ENCODE results near the gene RND2.
"Not testable (repeated sequence)": the region's sequence is repeated elsewhere in the genome, so short reads cannot be mapped to it uniquely, and the experiment has no call there.

Gene RND2

DNA sequence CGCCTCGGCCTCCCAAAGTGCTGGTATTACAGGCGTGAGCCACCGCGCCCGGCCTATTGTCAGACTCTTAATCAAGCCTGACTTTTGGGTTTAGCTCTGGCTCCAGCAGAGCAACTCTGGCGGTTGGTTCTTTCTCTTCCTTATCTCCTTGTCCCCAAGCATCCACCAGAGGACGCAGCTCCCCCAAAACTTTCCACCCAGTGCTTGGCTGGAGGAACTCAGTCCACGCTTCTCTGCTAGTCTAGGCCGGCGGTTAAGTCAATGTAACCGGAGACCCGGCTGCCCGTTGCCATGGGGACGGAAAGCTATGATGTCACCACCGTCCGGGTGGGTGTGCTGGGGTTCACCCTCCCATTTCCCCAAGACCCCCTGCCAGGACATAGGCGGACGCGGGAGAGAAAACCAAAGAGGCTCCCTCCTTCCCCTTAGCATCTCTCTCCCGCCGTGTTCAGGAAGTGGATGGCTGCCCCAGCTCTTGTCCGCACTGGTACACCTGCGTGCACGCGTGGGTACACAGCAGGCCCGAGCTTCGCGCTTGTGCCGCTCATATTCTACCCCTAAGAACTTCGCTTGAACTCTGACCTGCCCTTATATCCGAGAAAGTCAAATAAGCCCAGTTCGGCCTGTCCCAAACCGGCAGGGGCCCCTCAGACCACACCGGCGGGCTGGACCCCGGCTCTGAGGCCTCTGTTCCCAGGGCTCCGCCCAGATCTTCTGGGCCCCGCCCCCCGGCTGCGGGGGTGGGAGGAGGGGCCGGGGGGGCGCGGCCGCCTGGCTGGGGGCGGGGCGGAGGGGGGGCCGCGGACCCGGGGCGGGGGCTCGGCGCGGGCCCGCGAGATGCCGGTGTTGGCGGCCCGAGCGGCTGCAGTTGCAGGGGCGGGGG lies at the start of gene RND2:
TSS of gene RND2 (plus strand) at position 825 of the 883 bp plus-strand sequence. CDS start 117 bp downstream, outside the sequence.
- DNase-seq (ENCODE audit: low spot score), result peak; percentile 95

DNA sequence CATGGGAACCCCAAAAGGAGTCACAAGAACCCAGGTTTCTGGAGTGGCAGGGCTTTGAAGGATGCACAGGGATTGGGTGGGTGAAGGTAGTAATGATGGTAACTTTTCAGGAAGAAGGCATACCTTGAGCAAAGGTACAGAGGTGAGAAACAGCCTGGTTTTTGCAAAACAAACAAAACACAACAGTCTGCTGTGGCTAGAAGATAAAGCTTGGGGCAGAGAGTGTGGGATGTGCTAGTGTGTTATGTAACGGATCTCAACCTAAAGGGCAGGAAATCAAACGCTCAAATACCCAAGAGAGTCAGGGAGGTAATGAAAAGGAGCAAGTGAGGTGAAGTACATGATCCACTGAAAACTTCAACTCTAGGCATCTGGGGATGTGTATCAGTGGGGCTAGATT lies 49.8 kb upstream of the RND2 start:
- DNase-seq (ENCODE audit: low spot score), result no peak

GRCh38 chr17:42975701-42976100 lies 49.3 kb upstream of the RND2 start:
- DNase-seq (ENCODE audit: low spot score), result not testable (repeated sequence)

DNA sequence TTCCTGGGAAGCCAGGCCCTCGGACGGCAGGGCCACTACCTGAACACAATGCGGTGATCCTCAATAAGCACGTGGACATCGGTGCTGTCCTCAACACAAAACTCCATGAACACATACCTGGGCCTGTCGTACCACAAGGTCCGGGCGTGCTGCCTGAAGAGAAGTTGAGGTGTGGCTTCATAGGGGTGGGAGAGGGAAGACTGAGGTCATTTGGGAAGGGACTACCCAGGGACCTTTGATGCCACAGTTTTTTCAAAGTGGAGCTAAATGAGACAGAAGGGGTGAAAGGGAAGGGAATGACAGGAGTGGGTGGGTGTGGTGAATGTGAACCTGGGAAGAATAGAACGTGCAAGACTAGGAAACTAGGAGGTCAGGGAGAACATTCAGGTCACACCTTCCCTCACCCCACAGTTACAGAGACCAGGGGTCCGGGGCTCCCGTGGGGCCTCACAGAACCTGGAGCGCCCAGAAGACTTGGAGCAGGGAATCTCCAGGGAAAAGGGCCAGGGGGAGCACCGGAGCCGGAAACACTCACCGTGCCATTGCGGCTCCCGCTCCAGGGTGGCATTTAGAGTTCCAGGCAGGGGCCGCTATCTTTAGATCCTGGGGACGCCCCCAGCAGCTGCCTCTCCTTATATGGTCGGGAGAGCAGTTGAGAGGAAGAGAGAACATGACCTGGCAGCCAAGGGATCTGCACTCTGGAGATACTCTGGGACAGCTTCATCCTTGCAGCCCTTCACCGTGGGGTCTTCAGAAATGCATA lies 45.3 kb upstream of the RND2 start, which contains the start of gene PTGES3L:
TSS of gene PTGES3L (minus strand) at position 570 of the 763 bp plus-strand sequence. CDS start at position 543, 27 bp downstream.
- DNase-seq (ENCODE audit: low spot score), result peak; percentile 33

GRCh38 chr17:42980274-42980765 lies 44.7 kb upstream of the RND2 start, which contains the start of gene RUNDC1:
Gene RUNDC1, plus strand, starts transcription at chr17:42980565. Its CDS starts 12 bp downstream, at chr17:42980577.
- peak; percentile 95 for DNase-seq (ENCODE audit: low spot score)

DNA sequence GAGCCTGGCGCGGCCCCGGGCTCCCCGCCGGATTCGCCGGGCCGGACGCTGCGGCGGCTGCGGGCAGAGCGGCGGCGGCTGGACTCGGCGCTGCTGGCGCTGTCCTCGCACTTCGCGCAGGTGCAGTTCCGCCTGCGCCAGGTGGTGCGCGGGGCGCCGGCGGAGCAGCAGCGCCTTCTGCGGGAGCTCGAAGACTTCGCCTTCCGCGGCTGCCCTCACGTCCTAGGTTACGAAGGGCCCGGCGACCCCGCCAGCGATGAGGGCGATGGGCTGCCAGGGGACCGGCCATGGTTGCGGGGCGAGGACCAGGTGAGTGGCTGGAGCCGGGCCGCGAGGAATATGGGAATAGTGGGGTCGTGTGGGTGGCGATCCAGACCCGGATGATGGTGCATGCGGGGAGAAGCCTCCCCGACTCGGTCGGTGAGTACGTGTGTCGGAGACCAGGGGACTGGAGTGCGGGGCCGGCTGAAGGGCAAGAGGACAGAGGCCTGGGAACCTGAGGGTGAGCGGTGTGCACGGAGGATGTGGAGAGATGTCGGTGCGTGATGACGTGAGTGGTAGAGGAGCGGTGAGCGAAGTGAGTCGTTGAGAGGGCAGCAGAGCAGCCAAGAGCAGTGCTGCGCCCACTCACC lies 44.1 kb upstream of the RND2 start:
- DNase-seq (ENCODE audit: low spot score), result peak; percentile 70

GRCh38 chr17:42982266-42982665 lies 42.8 kb upstream of the RND2 start:
- DNase-seq (ENCODE audit: low spot score), result no peak

DNA sequence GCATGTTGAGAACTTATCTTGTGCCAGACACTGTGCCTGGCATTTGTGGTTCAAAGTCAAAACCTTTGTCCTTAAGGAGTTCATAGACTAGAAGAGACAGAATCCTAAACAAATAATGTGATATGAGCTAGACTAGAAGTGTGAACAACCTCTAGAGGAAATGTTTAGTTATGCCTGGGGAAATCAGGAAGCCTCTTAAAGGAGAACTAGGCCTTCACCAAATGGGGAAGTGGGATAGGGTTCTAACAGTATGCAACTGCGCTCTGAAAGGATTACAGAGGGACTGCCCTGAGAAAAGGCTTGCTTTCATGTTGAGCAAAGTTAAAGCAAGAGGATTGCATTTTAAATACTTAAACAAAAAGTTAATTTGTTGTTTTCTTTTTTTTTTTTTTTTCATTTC lies 39.8 kb upstream of the RND2 start:
- DNase-seq (ENCODE audit: low spot score), result peak; percentile 65

DNA sequence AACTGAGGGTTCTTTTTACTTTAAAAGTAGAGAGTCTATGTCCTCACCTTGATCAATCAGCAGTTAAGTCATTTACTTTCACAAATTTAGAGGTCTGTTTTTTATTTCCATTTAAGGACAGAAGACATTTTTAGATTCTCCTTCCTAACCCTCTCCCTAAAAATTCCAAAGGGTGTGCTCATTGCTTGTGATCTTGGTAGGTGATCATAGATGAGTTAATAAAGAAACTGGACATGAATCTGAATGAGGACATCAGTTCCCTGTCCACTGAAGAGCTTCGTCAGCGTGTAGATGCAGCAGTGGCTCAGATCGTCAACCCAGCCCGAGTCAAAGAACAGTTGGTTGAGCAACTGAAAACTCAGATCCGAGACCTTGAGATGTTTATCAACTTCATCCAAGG lies 35.9 kb upstream of the RND2 start:
- no peak for DNase-seq (ENCODE audit: low spot score)

- no peak for DNase-seq (ENCODE audit: low spot score)
Observed at GRCh38 chr17:42989726-42990652, 35.0 kb upstream of the RND2 start.

DNA sequence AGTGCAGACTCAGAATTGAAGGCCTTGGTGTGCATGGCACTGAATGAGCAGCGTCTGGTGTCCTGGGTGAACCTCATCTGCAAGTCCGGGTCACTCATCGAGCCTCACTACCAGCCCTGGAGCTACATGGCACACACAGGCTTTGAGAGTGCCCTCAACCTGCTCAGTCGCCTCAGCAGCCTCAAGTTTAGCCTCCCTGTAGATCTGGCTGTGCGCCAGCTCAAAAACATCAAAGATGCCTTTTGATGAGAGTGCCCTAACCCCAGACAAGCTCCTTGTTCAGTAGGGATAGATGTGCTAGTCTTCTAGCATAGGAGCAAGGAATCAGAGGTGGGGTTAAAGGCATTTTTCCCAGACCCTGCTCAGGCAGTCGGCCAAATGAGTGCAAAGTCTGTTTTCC lies 33.6 kb upstream of the RND2 start:
- DNase-seq (ENCODE audit: low spot score), result no peak

DNA sequence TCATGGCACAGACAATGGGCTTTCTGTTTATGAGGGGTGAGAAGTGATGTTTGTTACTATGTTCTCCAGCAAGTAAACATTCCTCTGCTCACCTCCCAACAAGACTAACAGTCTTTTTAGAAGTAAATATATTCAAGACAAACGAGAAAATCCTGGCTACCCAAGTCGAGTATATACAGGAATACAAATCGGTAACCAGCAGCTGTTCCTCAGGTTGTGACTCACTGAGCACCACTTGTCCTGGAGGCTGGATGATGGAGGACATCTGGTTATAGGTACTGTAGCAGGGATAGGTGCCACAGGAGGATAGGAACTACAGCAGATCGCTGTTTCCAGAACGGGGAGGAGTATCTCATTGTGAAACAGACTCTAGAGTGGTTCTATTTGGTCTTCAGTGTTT lies 32.2 kb upstream of the RND2 start:
- no peak for DNase-seq (ENCODE audit: low spot score)

DNA sequence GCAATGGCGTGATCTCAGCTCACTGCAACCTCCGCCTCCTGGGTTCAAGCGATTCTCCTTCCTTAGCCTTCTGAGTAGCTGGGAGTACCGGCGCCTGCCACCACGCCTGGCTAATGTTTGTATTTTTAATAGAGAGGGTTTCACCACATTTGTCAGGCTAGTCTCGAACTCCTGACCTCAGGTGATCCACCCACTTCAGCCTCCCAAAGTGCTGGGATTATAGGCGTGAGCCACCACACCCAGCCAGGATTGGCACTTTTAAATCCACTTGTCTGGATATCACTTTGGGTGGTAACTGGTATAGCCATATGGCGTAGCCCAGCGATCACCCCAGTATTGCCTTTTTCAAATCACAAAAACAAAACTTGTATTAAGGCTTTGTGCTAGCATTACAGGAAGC lies 31.1 kb upstream of the RND2 start:
- DNase-seq (ENCODE audit: low spot score), result not testable (repeated sequence)

DNA sequence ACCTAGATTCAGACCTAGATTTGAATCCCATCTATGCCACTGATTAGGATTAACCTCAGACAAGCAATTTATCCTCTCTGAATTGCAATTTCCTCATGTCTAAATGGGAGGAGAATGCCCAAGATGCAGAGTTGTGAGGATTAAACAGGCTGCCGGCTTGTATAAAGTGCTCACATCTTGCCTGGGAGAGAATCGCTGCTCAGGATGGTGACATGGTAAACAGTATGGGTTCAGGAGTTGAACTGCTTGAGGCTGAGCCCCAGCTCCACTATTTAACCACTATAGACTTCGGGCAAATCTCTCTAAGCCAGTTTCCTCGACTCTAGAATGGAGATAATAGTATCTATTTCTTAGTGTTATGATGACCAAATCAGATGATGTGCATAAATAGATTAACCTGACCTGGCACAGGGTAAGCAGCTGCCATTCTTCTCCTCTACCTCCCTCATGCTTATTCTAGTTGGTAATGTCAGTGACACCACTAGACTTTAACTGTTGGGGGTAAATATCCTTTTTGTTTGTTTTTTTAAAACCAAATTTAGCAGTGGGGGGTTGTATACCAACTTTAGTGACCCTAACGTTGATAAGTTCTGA lies 27.5 kb upstream of the RND2 start:
- DNase-seq (ENCODE audit: low spot score), result no peak

DNA sequence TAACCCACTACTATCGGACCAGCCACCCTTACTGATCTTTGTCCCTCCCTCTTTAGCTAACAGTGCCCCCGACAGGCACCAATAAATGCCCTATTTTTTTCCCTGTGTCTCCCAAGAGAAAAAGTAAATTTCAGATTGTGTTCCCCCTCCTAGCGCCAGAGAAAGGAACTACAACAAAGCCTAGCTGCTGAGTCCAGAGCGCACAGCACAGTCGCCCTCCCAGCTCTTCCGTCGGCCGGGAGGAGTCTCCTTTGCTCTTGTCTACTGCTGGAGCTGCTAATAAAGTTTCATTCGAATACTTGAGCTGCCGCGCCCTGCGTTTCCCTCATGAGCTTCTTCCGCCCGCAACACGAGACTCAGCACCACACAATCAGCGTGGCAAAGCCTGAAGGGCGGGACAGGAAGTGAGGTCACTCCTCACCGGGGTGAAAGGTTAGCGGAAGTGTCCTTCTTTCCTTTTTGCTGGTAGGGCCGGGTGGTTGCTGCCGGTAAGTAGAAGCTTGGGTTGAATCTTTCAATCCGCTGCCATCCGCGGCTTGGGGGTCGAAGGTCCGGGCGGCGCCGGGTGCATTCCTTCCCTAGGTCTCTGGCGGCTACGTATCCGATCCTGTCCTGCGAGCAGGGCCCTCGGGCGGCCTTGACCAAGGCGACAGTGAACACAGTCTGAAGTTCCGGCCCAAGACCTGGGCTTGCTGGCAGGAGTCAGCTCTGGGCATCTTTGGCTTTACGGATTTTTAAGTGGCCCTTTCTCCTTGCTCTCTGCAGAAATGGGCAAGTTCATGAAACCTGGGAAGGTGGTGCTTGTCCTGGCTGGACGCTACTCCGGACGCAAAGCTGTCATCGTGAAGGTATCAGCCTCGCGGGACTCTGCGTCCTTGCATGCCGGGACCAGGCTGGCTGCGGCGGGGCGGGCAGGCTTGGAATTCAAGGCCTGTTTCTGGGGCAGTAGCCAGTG lies 26.8 kb upstream of the RND2 start, which contains the start of gene RPL27:
TSS of gene RPL27 (plus strand) at position 436 of the 955 bp plus-strand sequence. CDS start at position 768, 332 bp downstream.
- peak; percentile 100 for DNase-seq (ENCODE audit: low spot score)

GRCh38 chr17:42999003-42999525 lies 26.0 kb upstream of the RND2 start:
- DNase-seq (ENCODE audit: low spot score), result no peak

DNA sequence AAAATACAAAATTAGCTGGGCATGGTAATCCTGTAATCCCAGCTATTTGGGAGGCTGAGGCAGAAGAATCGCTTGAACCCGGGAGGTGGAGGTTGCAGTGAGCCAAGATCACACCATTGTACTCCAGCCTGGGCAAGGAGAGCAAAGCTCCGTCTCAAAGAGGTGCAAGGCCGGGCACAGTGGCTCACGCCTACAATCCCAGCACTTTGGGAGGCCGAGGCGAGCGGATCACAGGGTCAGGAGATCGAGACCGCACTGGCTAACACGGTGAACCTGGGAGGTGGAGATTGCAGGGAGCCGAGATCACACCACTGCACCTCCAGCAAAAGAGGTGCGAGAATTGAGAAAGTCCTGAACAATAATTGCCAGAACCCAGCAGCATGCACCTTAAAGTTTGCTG lies 24.1 kb upstream of the RND2 start:
- DNase-seq (ENCODE audit: low spot score), result not testable (repeated sequence)

- DNase-seq (ENCODE audit: low spot score), result no peak
Observed at GRCh38 chr17:43003542-43004172, 21.4 kb upstream of the RND2 start.
